ENCODE results near the gene RPRD1B.

Gene RPRD1B

GRCh38 chr20:38079353-38079752 lies 45.8 kb downstream of the RPRD1B start:
- no peaks in the 10 kb centered on the region for H3K9me3 ChIP-seq (ENCODE audit: control insufficient read depth, low read length)
- no peak overlapping the region for H3K23ac ChIP-seq (ENCODE audit: low read length in 2 of 2)
- no peak overlapping the region for H3K14ac ChIP-seq (ENCODE audit: low read length in 2 of 2)
- H2BK5ac ChIP-seq (ENCODE audit: low read depth, low read length, poor library complexity, severe bottlenecking), result no peak overlapping the region
- no peak overlapping the region for H4K91ac ChIP-seq (ENCODE audit: low read length)
- H3K27ac ChIP-seq (ENCODE audit: low read length, poor library complexity, severe bottlenecking), result no peak overlapping the region
- no peak overlapping the region for H2AK5ac ChIP-seq (ENCODE audit: low read length, severe bottlenecking)
- H3K4me1 ChIP-seq (ENCODE audit: control insufficient read depth, insufficient read depth, low read depth, low read length), result peaks cover 3% of the 10 kb centered on the region
- H2AFZ ChIP-seq (ENCODE audit: low read depth, low read length), result no peak overlapping the region
- H2BK15ac ChIP-seq (ENCODE audit: low read depth, poor library complexity, severe bottlenecking), result no peak overlapping the region
- H2BK12ac ChIP-seq (ENCODE audit: low read length in 2 of 2), result no peak overlapping the region
- 100% methylated on average over 3 of the region's 3 CpGs for WGBS
- H3K9ac ChIP-seq (ENCODE audit: low read length), result no peak overlapping the region
- peaks cover 33% of the 10 kb centered on the region for H3K79me1 ChIP-seq (replicated peaks; ENCODE audit: low read length, poor library complexity, severe bottlenecking)
- no peak overlapping the region for H3K4ac ChIP-seq (ENCODE audit: low read depth in 1 of 2, low read length in 2 of 2)
- H3K4me3 ChIP-seq (ENCODE audit: insufficient read depth in 1 of 2, low read depth in 1 of 2, low read length in 2 of 2), result no peak overlapping the region
- no peak overlapping the region for H4K8ac ChIP-seq (ENCODE audit: low read length)
- peak overlapping the region; percentile 34 for H2BK120ac ChIP-seq (ENCODE audit: low read depth, low read length)
- no peak for DNase-seq
- peak overlapping the region in 1 of 2 experiments; percentile 33 for H3K18ac ChIP-seq (ENCODE audit: low read depth in 1 of 2, low read length in 2 of 2)
- H3K4me2 ChIP-seq (ENCODE audit: low read length, poor library complexity, severe bottlenecking), result no peak overlapping the region
- H3K27me3 ChIP-seq (ENCODE audit: control insufficient read depth in 1 of 2, insufficient read depth in 1 of 2, low read length in 2 of 2), result no peaks in the 10 kb centered on the region
- H3K36me3 ChIP-seq (ENCODE audit: control insufficient read depth in 1 of 2, insufficient read depth in 2 of 2, low read depth in 1 of 2, low read length in 2 of 2), result peaks cover 22 to 63% of the 10 kb centered on the region in 2 experiments

- Histone ChIP-seq H3K79me1 (replicated peaks; ENCODE audit: low read length, poor library complexity, severe bottlenecking) (peaks cover 39% of the 10 kb centered on the region), H4K91ac (ENCODE audit: low read length) (no peak overlapping the region), H3K4me1 (ENCODE audit: control insufficient read depth, insufficient read depth, low read depth, low read length) (peaks cover 10% of the 10 kb centered on the region), H4K8ac (ENCODE audit: low read length) (no peak overlapping the region), H3K23ac (ENCODE audit: low read length in 2 of 2) (no peak overlapping the region), H2AK5ac (ENCODE audit: low read length, severe bottlenecking) (no peak overlapping the region), H3K4ac (ENCODE audit: low read depth in 1 of 2, low read length in 2 of 2) (no peak overlapping the region), H3K18ac (ENCODE audit: low read depth in 1 of 2, low read length in 2 of 2) (no peak overlapping the region), H2AFZ (ENCODE audit: low read depth, low read length) (no peak overlapping the region), H3K36me3 (ENCODE audit: control insufficient read depth in 1 of 2, insufficient read depth in 2 of 2, low read depth in 1 of 2, low read length in 2 of 2) (peaks cover 29 to 79% of the 10 kb centered on the region in 2 experiments), H3K27me3 (ENCODE audit: control insufficient read depth in 1 of 2, insufficient read depth in 1 of 2, low read length in 2 of 2) (no peaks in the 10 kb centered on the region), H3K4me3 (ENCODE audit: insufficient read depth in 1 of 2, low read depth in 1 of 2, low read length in 2 of 2) (no peak overlapping the region), H2BK120ac (ENCODE audit: low read depth, low read length) (no peak overlapping the region), H3K9ac (ENCODE audit: low read length) (no peak overlapping the region), H2BK12ac (ENCODE audit: low read length in 2 of 2) (no peak overlapping the region), H3K4me2 (ENCODE audit: low read length, poor library complexity, severe bottlenecking) (no peak overlapping the region), H3K27ac (ENCODE audit: low read length, poor library complexity, severe bottlenecking) (no peak overlapping the region), H2BK15ac (ENCODE audit: low read depth, poor library complexity, severe bottlenecking) (no peak overlapping the region), H3K14ac (ENCODE audit: low read length in 2 of 2) (no peak overlapping the region), H3K9me3 (ENCODE audit: control insufficient read depth, low read length) (no peaks in the 10 kb centered on the region), H2BK5ac (ENCODE audit: low read depth, low read length, poor library complexity, severe bottlenecking) (no peak overlapping the region)
- DNase-seq, result no peak
- WGBS, result 99% methylated on average over 3 of the region's 3 CpGs
Observed at GRCh38 chr20:38081575-38081974, 48.0 kb downstream of the RPRD1B start.

- no peak for DNase-seq
- Histone ChIP-seq H3K23ac (ENCODE audit: low read length in 2 of 2) (no peak overlapping the region), H3K4ac (ENCODE audit: low read depth in 1 of 2, low read length in 2 of 2) (no peak overlapping the region), H3K9ac (ENCODE audit: low read length) (no peak overlapping the region), H3K27ac (ENCODE audit: low read length, poor library complexity, severe bottlenecking) (no peak overlapping the region), H3K27me3 (ENCODE audit: control insufficient read depth in 1 of 2, insufficient read depth in 1 of 2, low read length in 2 of 2) (no peaks in the 10 kb centered on the region), H2BK120ac (ENCODE audit: low read depth, low read length) (no peak overlapping the region), H2BK5ac (ENCODE audit: low read depth, low read length, poor library complexity, severe bottlenecking) (no peak overlapping the region), H3K4me1 (ENCODE audit: control insufficient read depth, insufficient read depth, low read depth, low read length) (peaks cover 12% of the 10 kb centered on the region), H2AK5ac (ENCODE audit: low read length, severe bottlenecking) (no peak overlapping the region), H2AFZ (ENCODE audit: low read depth, low read length) (no peak overlapping the region), H3K4me2 (ENCODE audit: low read length, poor library complexity, severe bottlenecking) (no peak overlapping the region), H2BK15ac (ENCODE audit: low read depth, poor library complexity, severe bottlenecking) (no peak overlapping the region), H3K14ac (ENCODE audit: low read length in 2 of 2) (no peak overlapping the region), H3K4me3 (ENCODE audit: insufficient read depth in 1 of 2, low read depth in 1 of 2, low read length in 2 of 2) (no peak overlapping the region), H3K79me1 (replicated peaks; ENCODE audit: low read length, poor library complexity, severe bottlenecking) (peaks cover 34% of the 10 kb centered on the region), H4K8ac (ENCODE audit: low read length) (no peak overlapping the region), H2BK12ac (ENCODE audit: low read length in 2 of 2) (no peak overlapping the region), H4K91ac (ENCODE audit: low read length) (no peak overlapping the region), H3K18ac (ENCODE audit: low read depth in 1 of 2, low read length in 2 of 2) (no peak overlapping the region), H3K9me3 (ENCODE audit: control insufficient read depth, low read length) (no peaks in the 10 kb centered on the region), H3K36me3 (ENCODE audit: control insufficient read depth in 1 of 2, insufficient read depth in 2 of 2, low read depth in 1 of 2, low read length in 2 of 2) (peaks cover 27 to 82% of the 10 kb centered on the region in 2 experiments)
Observed at GRCh38 chr20:38082894-38083293, 49.3 kb downstream of the RPRD1B start.

GRCh38 chr20:38083338-38084048 lies 49.9 kb downstream of the RPRD1B start:
- peaks cover 25 to 83% of the 10 kb centered on the region in 2 experiments for H3K36me3 ChIP-seq (ENCODE audit: control insufficient read depth in 1 of 2, insufficient read depth in 2 of 2, low read depth in 1 of 2, low read length in 2 of 2)
- 78% methylated on average over 7 of the region's 12 CpGs for WGBS
- H3K9me3 ChIP-seq (ENCODE audit: control insufficient read depth, low read length), result no peaks in the 10 kb centered on the region

More at GRCh38 chr20:38083338-38084048, 49.9 kb downstream of the RPRD1B start:
- Histone ChIP-seq H2AK5ac (ENCODE audit: low read length, severe bottlenecking) (no peak overlapping the region), H2BK5ac (ENCODE audit: low read depth, low read length, poor library complexity, severe bottlenecking) (no peak overlapping the region), H2AFZ (ENCODE audit: low read depth, low read length) (no peak overlapping the region), H3K4me1 (ENCODE audit: control insufficient read depth, insufficient read depth, low read depth, low read length) (peaks cover 12% of the 10 kb centered on the region), H2BK15ac (ENCODE audit: low read depth, poor library complexity, severe bottlenecking) (no peak overlapping the region), H3K23ac (ENCODE audit: low read length in 2 of 2) (no peak overlapping the region), H4K91ac (ENCODE audit: low read length) (peak overlapping the region; percentile 48), H3K27ac (ENCODE audit: low read length, poor library complexity, severe bottlenecking) (no peak overlapping the region), H3K79me1 (replicated peaks; ENCODE audit: low read length, poor library complexity, severe bottlenecking) (peaks cover 31% of the 10 kb centered on the region), H2BK12ac (ENCODE audit: low read length in 2 of 2) (peak overlapping the region; percentile 7 to 98), H3K4me2 (ENCODE audit: low read length, poor library complexity, severe bottlenecking) (no peak overlapping the region), H3K14ac (ENCODE audit: low read length in 2 of 2) (no peak overlapping the region), H3K4me3 (ENCODE audit: insufficient read depth in 1 of 2, low read depth in 1 of 2, low read length in 2 of 2) (no peak overlapping the region), H3K27me3 (ENCODE audit: control insufficient read depth in 1 of 2, insufficient read depth in 1 of 2, low read length in 2 of 2) (no peaks in the 10 kb centered on the region), H4K8ac (ENCODE audit: low read length) (peak overlapping the region; percentile 20), H3K4ac (ENCODE audit: low read depth in 1 of 2, low read length in 2 of 2) (peak overlapping the region; percentile 36 to 95), H3K18ac (ENCODE audit: low read depth in 1 of 2, low read length in 2 of 2) (peak overlapping the region; percentile 37 to 82), H2BK120ac (ENCODE audit: low read depth, low read length) (peak overlapping the region; percentile 65), H3K9ac (ENCODE audit: low read length) (no peak overlapping the region)
- DNase-seq, result peak; percentile 77

All from mesenchymal stem cell (in vitro differentiated cells and primary cell).